Neural progenitor cell (in vitro differentiated cells): ENCODE measurements around the gene ZSCAN10.

Experiments used
- EZH2phosphoT487 ChIP-seq: fragments of 200-600 bp; sonication (generic); IDR thresholded peaks from 2 replicates; pipeline ENCODE4 v1.6.1; 2017; ENCODE audit warnings: antibody characterized with exemption
- TF ChIP-seq, protein P1 (sequence below): fragments of 200-600 bp; sonication (generic); IDR thresholded peaks from 2 replicates; pipeline ENCODE4 v1.5.1; 2017; ENCODE audit warnings: antibody characterized with exemption, mild to moderate bottlenecking

DNA sequence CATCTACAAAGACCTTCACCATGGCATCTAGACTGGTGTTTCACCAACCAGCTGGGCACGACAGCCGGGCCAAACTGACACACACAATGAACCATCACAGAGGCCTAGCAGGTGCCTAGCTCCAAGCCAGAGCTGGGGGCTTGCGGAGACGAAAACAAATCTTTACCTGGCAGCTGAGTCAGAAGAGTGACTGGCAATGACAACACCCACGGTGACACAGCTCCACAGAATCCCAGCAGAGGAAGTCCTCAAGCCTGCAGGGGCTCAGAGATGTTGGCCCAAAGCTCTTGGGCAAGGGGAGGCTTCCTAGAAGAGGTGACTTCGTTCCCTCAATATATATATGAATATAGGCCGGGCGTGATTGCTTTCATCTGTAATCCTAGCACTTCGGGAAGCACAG is 47.6 kb downstream of the ZSCAN10 start:
- TF ChIP-seq, protein P1, sequence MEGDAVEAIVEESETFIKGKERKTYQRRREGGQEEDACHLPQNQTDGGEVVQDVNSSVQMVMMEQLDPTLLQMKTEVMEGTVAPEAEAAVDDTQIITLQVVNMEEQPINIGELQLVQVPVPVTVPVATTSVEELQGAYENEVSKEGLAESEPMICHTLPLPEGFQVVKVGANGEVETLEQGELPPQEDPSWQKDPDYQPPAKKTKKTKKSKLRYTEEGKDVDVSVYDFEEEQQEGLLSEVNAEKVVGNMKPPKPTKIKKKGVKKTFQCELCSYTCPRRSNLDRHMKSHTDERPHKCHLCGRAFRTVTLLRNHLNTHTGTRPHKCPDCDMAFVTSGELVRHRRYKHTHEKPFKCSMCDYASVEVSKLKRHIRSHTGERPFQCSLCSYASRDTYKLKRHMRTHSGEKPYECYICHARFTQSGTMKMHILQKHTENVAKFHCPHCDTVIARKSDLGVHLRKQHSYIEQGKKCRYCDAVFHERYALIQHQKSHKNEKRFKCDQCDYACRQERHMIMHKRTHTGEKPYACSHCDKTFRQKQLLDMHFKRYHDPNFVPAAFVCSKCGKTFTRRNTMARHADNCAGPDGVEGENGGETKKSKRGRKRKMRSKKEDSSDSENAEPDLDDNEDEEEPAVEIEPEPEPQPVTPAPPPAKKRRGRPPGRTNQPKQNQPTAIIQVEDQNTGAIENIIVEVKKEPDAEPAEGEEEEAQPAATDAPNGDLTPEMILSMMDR, result no peak
- no peak for TF ChIP-seq EZH2phosphoT487
